HepG2 (cell line): ENCODE data around the gene ALDH18A1. TPM values are rescaled to one million over a fixed set of nuclear protein-coding genes. Genes with fewer than 3 reads are reported as not detected.

ENCODE experiments used
- ATAC-seq: fragments of 200-7000 bp; cut with Tn5 transposase; 3 replicates; pipeline ENCODE4 v1.9.1; 2020; ENCODE audit warnings: mild to moderate bottlenecking, moderate library complexity
- BruUV-seq: library from RNA; stranded (reverse); fragments of 400-500 nt; replicated peaks from 2 replicates; lab custom pipeline; 2021; lab: Mats Ljungman, UMichigan
- CTCF ChIA-PET: fragments of 300-600 bp; formaldehyde crosslinking; extraction: SDS; loops from one replicate; lab custom pipeline; 2021; ENCODE audit warnings: low total read pairs, inconsistent platforms, low intra/inter-chr PET ratio; lab: Yijun Ruan, JAX
- POLR2A ChIA-PET: fragments of 350-600 bp; sonication (Branson Sonifier 250); formaldehyde crosslinking; loops from one replicate; lab custom pipeline; 2020; ENCODE audit warnings: antibody characterized with exemption, inconsistent platforms; lab: Yijun Ruan, JAX
- DNase-seq: peaks from one replicate; pipeline ENCODE4 v3.0.0-alpha.2; 2015; ENCODE audit warnings: low spot score
- FAIRE-seq: peaks from 3 replicates; lab custom pipeline; 2011; peaks lifted over from hg19 to GRCh38; lab: Jason Lieb, UNC
- H2AFZ ChIP-seq: one replicate; pipeline ENCODE4 v1.6.1; 2011; ENCODE audit warnings: low read length, inconsistent platforms
- H3K27ac ChIP-seq: fragments of 300-600 bp; 3 replicates; pipeline ENCODE4 v1.8.0; 2011; ENCODE audit warnings: mixed run types, mild to moderate bottlenecking, mixed read lengths, low read length, inconsistent platforms; ENCODE audit not compliant: insufficient read depth; ENCODE audit errors: extremely low read length
- H3K27me3 ChIP-seq, 2 experiments: fragments of 200-600 bp in 1 of 2; 2 replicates in 1 of 2; 3 replicates in 1 of 2; pipeline versions ENCODE4 v1.6.0 to v1.8.0; 2011; ENCODE audit warnings: low read length in 2 of 2, mild to moderate bottlenecking in 2 of 2, moderate library complexity in 2 of 2, inconsistent platforms in 1 of 2; ENCODE audit not compliant: insufficient read depth in 2 of 2, control insufficient read depth in 1 of 2
- H3K36me3 ChIP-seq, 2 experiments: fragments of 200-600 bp in 1 of 2; replicated peaks in 1 of 2; 2 replicates in 1 of 2; 3 replicates in 1 of 2; pipeline versions ENCODE4 v1.5.1 to v1.8.0; 2011; ENCODE audit warnings: low read length in 2 of 2, inconsistent platforms in 1 of 2; ENCODE audit not compliant: insufficient read depth in 2 of 2, control insufficient read depth in 1 of 2
- H3K4me1 ChIP-seq: 2 replicates; pipeline ENCODE4 v1.5.1; 2012; ENCODE audit warnings: low read length, inconsistent platforms; ENCODE audit not compliant: insufficient read depth
- H3K4me2 ChIP-seq: 2 replicates; pipeline ENCODE4 v1.6.0; 2011; ENCODE audit warnings: low read depth, low read length, inconsistent platforms
- H3K4me3 ChIP-seq, 3 experiments: fragments of 200-600 bp in 1 of 3; sonication (generic), shearing (Covaris generic) in 1 of 3; replicated peaks in 1 of 3; 2 replicates each; pipeline ENCODE4 v1.5.1; 2011 to 2016; ENCODE audit warnings: low read length in 3 of 3, inconsistent platforms in 2 of 3, low read depth in 2 of 3, mild to moderate bottlenecking in 2 of 3, control low read depth in 1 of 3, mixed read lengths in 1 of 3; ENCODE audit not compliant: insufficient read depth in 1 of 3
- H3K79me2 ChIP-seq: one replicate; pipeline ENCODE4 v1.6.1; 2011; ENCODE audit warnings: low read length, inconsistent platforms; ENCODE audit not compliant: insufficient read depth
- H3K9ac ChIP-seq: 2 replicates; pipeline ENCODE4 v1.6.0; 2011; ENCODE audit warnings: mild to moderate bottlenecking, low read depth, low read length, inconsistent platforms; ENCODE audit not compliant: insufficient read depth
- H3K9me3 ChIP-seq: 2 replicates; pipeline ENCODE4 v1.5.1; 2012; ENCODE audit warnings: mild to moderate bottlenecking, low read length
- H4K20me1 ChIP-seq: 2 replicates; pipeline ENCODE4 v1.6.0; 2011; ENCODE audit warnings: inconsistent platforms, mild to moderate bottlenecking, low read length, moderate library complexity; ENCODE audit not compliant: insufficient read depth
- ADNP ChIP-seq: sonication (generic); formaldehyde crosslinking; IDR thresholded peaks from 2 replicates; pipeline ENCODE4 v1.4.0; 2020; ENCODE audit warnings: missing genetic modification reagents
- ATRX ChIP-seq: sonication (generic); formaldehyde crosslinking; IDR thresholded peaks from 2 replicates; pipeline ENCODE4 v1.4.0; 2020; ENCODE audit warnings: missing genetic modification reagents, borderline replicate concordance
- BCL6 ChIP-seq: IDR thresholded peaks from 2 replicates; pipeline ENCODE4 v1.6.1; 2016; ENCODE audit warnings: missing genetic modification reagents, missing compliant biosample characterization
- HMG20A ChIP-seq: IDR thresholded peaks from 2 replicates; pipeline ENCODE4 v1.6.1; 2016; ENCODE audit warnings: borderline replicate concordance
- HNF4A ChIP-seq: sonication (generic); formaldehyde crosslinking; IDR thresholded peaks from 2 replicates; pipeline ENCODE4 v1.4.0; 2020; ENCODE audit warnings: missing genetic modification reagents
- KMT2A ChIP-seq: sonication (generic); formaldehyde crosslinking; IDR thresholded peaks from 2 replicates; pipeline ENCODE4 v1.4.0; 2020; ENCODE audit warnings: missing genetic modification reagents
- MAFF ChIP-seq: IDR thresholded peaks from 2 replicates; pipeline ENCODE4 v1.6.1; 2011; ENCODE audit warnings: low read depth, low read length, improper control_type of control experiment
- MED8 ChIP-seq: sonication (generic); formaldehyde crosslinking; IDR thresholded peaks from 2 replicates; pipeline ENCODE4 v1.8.1; 2023; ENCODE audit warnings: mild to moderate bottlenecking, missing genetic modification reagents; ENCODE audit not compliant: insufficient replicate concordance
- NFIB ChIP-seq: sonication (generic); formaldehyde crosslinking; IDR thresholded peaks from 2 replicates; pipeline ENCODE4 v1.9.0; 2021; ENCODE audit warnings: missing genetic modification reagents, mild to moderate bottlenecking, borderline replicate concordance
- NR2F1 ChIP-seq, 2 experiments: fragments of 450-650 bp in 1 of 2; formaldehyde crosslinking in 1 of 2; IDR thresholded peaks; 2 replicates each; pipeline versions ENCODE4 v1.5.0 to v1.6.1; 2016 to 2020; ENCODE audit warnings: mild to moderate bottlenecking in 1 of 2, missing compliant biosample characterization in 1 of 2, missing genetic modification reagents in 1 of 2, moderate library complexity in 1 of 2
- RARA ChIP-seq: IDR thresholded peaks from 2 replicates; pipeline ENCODE4 v1.6.1; 2016; ENCODE audit warnings: missing genetic modification reagents, missing compliant biosample characterization
- SIN3A ChIP-seq: IDR thresholded peaks from 2 replicates; pipeline ENCODE4 v1.6.1; 2011; ENCODE audit warnings: low read depth, mild to moderate bottlenecking, control low read depth, low read length, borderline replicate concordance
- SOX13 ChIP-seq, 3 experiments: fragments of 450-650 bp in 1 of 3; sonication (generic) in 1 of 3; formaldehyde crosslinking in 1 of 3; IDR thresholded peaks in 2 of 3; conservative IDR thresholded peaks in 1 of 3; 2 replicates each; pipeline versions ENCODE4 v1.5.0 to v1.6.1; 2016 to 2020; ENCODE audit warnings: antibody characterized with exemption in 1 of 3, mild to moderate bottlenecking in 1 of 3, missing compliant biosample characterization in 1 of 3, missing genetic modification reagents in 1 of 3, moderate library complexity in 1 of 3
- TBX2 ChIP-seq: sonication (generic); formaldehyde crosslinking; IDR thresholded peaks from 2 replicates; pipeline ENCODE4 v1.5.0; 2020; ENCODE audit warnings: missing genetic modification reagents, mild to moderate bottlenecking, borderline replicate concordance
- TEAD3 ChIP-seq: optimal IDR thresholded peaks from 2 replicates; pipeline ENCODE3; 2016; ENCODE audit warnings: borderline replicate concordance
- ZNF530 ChIP-seq: sonication (generic); formaldehyde crosslinking; IDR thresholded peaks from 2 replicates; pipeline ENCODE4 v1.5.0; 2020; ENCODE audit warnings: low read depth, mild to moderate bottlenecking, missing genetic modification reagents
- ZNF552 ChIP-seq: sonication (generic); formaldehyde crosslinking; IDR thresholded peaks from 2 replicates; pipeline ENCODE4 v1.9.0; 2022; ENCODE audit warnings: missing genetic modification reagents, mild to moderate bottlenecking, borderline replicate concordance
- ZNF83 ChIP-seq: sonication (generic); formaldehyde crosslinking; IDR thresholded peaks from 2 replicates; pipeline ENCODE4 v1.4.0; 2020; ENCODE audit warnings: missing genetic modification reagents, mild to moderate bottlenecking, borderline replicate concordance
- WGBS: methylation state at CpG from one replicate; pipeline ENCODE4 v1.1.6; 2017; ENCODE audit warnings: low lambda C conversion rate; 5-methylcytosine and 5-hydroxymethylcytosine counted together
- in situ Hi-C: cut with HindIII; loops from 2 replicates; pipeline ENCODE4 v1.10.0; 2017; ENCODE audit warnings: low pct_unique_long_range_greater_than_20kb; ENCODE audit not compliant: extremely low pct_ligation_motif_present
- intact Hi-C: fragments of 100-400 bp; cut with micrococcal nuclease; formaldehyde crosslinking; loops from one replicate; pipeline ENCODE4 v1.10.0; 2022; ENCODE audit not compliant: unreplicated experiment
- polyA plus RNA-seq, 8 experiments: library from polyadenylated mRNA; depleted of rRNA in 3 of 8; stranded (reverse) in 7 of 8; unstranded in 1 of 8; fragments of >200 nt; fragmentation: Illumina TruSeq in 4 of 8; extraction: Trizol in 4 of 8; gene quantifications; 2 replicates each; pipeline versions ENCODE4 v1.2.1 to v1.2.3, GENCODE V29; 2011 to 2016; ENCODE audit warnings: low read depth in 4 of 8, missing spikeins in 1 of 8, mixed read lengths in 1 of 8; ENCODE audit not compliant: insufficient read depth in 1 of 8
- total RNA-seq, 5 experiments: library from RNA; depleted of rRNA; stranded (reverse); fragments of >200 nt; fragmentation: Illumina TruSeq; extraction: Trizol; gene quantifications; 2 replicates each; pipeline ENCODE4 v1.2.3, GENCODE V29; 2016; ENCODE audit warnings: low read depth in 1 of 5
- TF ChIP-seq, protein P1 (sequence below): sonication (generic); formaldehyde crosslinking; IDR thresholded peaks from 2 replicates; pipeline ENCODE4 v1.8.0; 2022; ENCODE audit warnings: mild to moderate bottlenecking, missing genetic modification reagents
- TF ChIP-seq, protein P2 (sequence below): sonication (generic); IDR thresholded peaks from 2 replicates; pipeline ENCODE4 v1.6.1; 2016; ENCODE audit warnings: low read depth, borderline replicate concordance
- TF ChIP-seq, protein P3 (sequence below): sonication (generic); formaldehyde crosslinking; IDR thresholded peaks from 2 replicates; pipeline ENCODE4 v1.5.0; 2020; ENCODE audit warnings: missing genetic modification reagents

The ALDH18A1 gene
- total and polyA plus RNA-seq, 2 of the 13 experiments (the other 11 are each of a cell fraction or from before 2014, with no cell fraction given) = 180 to 263 TPM

DNA sequence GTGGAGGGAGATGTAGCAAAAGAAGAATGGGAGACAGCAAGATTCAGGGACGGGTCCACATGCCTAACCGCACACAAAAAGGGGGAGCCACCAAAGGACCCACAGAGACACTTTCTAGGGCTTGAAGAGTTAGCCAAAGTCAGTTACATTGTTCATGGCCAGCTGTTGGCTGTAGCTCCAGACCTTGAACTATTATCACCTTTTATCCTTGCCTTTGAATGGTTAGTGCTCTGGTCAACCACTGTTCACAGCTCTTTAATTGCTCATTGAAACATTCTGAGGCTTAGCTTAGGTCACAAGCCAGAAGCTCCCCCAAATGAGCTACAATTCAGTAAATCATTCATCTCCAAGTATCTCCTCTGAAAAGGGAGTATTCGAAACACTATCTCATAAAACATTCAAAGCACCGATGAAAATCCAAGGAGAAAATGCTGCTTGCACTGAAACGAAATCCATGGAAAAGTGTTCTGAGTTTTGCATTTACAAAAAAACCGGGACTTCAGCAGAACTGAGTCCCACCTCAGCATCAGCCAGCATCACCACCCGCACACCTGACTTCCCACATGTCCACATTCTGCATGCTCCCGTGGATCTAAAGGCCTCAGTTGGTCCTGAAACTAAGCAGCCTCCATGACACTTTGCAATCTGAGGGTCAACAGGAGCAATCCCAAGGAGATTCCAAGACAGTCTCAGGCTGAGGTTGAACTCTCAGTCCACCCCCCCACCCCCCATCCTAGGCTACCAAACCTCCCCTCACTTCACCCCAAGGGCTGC, 99.3 kb downstream of the ALDH18A1 start:
- no peak overlapping the region; the same call in 1 of the 2 replicates for H3K9ac ChIP-seq
- WGBS = 72% methylated on average over 8 of the region's 8 CpGs
- TF ChIP-seq NR2F1 (CRISPR knock-in tag; IDR thresholded peaks at IDR 0.05) (0 out of 4 replicates have a peak, but pooled peaks of 1 of the 2 experiments have one; percentile 22), ZNF552 (no peak), BCL6 (CRISPR knock-in tag) (0 out of 2 replicates have a peak, but pooled peaks have one; percentile 34), HNF4A (CRISPR knock-in tag) (peak; percentile 20; the same call in 1 of the 2 replicates), ATRX (no peak), NFIB (no peak), TBX2 (CRISPR knock-in tag) (peak; percentile 68; the same call in 1 of the 2 replicates), ADNP (CRISPR knock-in tag) (no peak), SIN3A (no peak), ZNF530 (CRISPR knock-in tag) (no peak), HMG20A (no peak), KMT2A (CRISPR knock-in tag) (no peak), MED8 (CRISPR knock-in tag) (no peak), MAFF (no peak), ZNF83 (no peak), RARA (peak; percentile 63), TEAD3 (CRISPR knock-in tag) (no peak), SOX13 (IDR thresholded peaks at IDR 0.05) (no peak), SOX13 (CRISPR knock-in tag; conservative IDR thresholded peaks at IDR 0.05 in 1 of 2, IDR thresholded peaks at IDR 0.05 in 1 of 2) (peak in 1 of 2 experiments; percentile 51; a peak in 2 of 4 replicates)
- TF ChIP-seq, protein P1, sequence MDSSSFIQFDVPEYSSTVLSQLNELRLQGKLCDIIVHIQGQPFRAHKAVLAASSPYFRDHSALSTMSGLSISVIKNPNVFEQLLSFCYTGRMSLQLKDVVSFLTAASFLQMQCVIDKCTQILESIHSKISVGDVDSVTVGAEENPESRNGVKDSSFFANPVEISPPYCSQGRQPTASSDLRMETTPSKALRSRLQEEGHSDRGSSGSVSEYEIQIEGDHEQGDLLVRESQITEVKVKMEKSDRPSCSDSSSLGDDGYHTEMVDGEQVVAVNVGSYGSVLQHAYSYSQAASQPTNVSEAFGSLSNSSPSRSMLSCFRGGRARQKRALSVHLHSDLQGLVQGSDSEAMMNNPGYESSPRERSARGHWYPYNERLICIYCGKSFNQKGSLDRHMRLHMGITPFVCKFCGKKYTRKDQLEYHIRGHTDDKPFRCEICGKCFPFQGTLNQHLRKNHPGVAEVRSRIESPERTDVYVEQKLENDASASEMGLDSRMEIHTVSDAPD (CRISPR knock-in tag) = no peak
- TF ChIP-seq, protein P2, sequence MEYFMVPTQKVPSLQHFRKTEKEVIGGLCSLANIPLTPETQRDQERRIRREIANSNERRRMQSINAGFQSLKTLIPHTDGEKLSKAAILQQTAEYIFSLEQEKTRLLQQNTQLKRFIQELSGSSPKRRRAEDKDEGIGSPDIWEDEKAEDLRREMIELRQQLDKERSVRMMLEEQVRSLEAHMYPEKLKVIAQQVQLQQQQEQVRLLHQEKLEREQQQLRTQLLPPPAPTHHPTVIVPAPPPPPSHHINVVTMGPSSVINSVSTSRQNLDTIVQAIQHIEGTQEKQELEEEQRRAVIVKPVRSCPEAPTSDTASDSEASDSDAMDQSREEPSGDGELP = peak; percentile 14; the same call in 1 of the 2 replicates
- TF ChIP-seq, protein P3, sequence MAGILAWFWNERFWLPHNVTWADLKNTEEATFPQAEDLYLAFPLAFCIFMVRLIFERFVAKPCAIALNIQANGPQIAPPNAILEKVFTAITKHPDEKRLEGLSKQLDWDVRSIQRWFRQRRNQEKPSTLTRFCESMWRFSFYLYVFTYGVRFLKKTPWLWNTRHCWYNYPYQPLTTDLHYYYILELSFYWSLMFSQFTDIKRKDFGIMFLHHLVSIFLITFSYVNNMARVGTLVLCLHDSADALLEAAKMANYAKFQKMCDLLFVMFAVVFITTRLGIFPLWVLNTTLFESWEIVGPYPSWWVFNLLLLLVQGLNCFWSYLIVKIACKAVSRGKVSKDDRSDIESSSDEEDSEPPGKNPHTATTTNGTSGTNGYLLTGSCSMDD = no peak

More for the DNA sequence above, 99.3 kb downstream of the ALDH18A1 start:
- FAIRE-seq (no peak), DNase-seq (no peak), ATAC-seq (no peak)
- H3K36me3 ChIP-seq = peaks cover 0 to 2% of the 10 kb centered on the region in 2 experiments; a peak in 1 of 5 replicates
- BruUV-seq = no TSS peak
- intact Hi-C loops (no loop called here), in situ Hi-C loops (loop anchor here (25.0 kb wide), 1 partner anchor 120 kb away; no protein-coding TSS in a partner anchor)
- peaks cover 75% of the 10 kb centered on the region for H3K79me2 ChIP-seq
- H3K4me3 ChIP-seq = no peak overlapping the region; a peak in 1 of 6 replicates
- H2AFZ ChIP-seq = no peak overlapping the region
- no peaks in the 10 kb centered on the region; a peak in 1 of 5 replicates for H3K27me3 ChIP-seq
- no peaks in the 10 kb centered on the region; the same call in 1 of the 2 replicates for H4K20me1 ChIP-seq
- no peak overlapping the region for H3K27ac ChIP-seq
- CTCF ChIA-PET = no interaction called here
- H3K9me3 ChIP-seq = no peaks in the 10 kb centered on the region
- POLR2A ChIA-PET = no interaction called here
- H3K4me2 ChIP-seq = peak overlapping the region; percentile 99; the same call in 1 of the 2 replicates
- peaks cover 86% of the 10 kb centered on the region for H3K4me1 ChIP-seq
